ENCODE measurements around the gene SIRT3. TPM values are rescaled to one million over a fixed set of nuclear protein-coding genes. Genes with fewer than 3 reads are reported as not detected.

Gene SIRT3
- total and polyA plus RNA-seq, 4 donors, result 9.9 to 17.1 (median 14.6) TPM

DNA sequence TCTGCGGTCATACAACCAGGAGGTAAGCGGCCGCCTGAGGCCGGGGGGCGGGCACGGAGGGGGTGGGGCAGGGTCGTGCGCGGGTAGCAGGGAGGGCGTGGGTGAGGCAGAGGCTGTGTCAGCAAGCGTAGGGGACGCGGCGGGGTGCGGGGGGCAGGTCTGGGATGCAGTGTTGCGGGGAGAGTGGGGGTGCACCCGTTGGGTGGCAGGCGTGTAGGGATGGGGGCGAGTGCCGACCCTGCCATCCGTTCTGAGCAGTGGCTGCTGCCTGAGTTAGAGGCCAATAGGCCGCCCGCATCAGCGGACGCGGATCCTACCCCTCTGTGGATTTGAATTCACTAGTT, 27.3 kb downstream of the SIRT3 start:
- Histone ChIP-seq H3K27me3 (ENCODE audit: control insufficient read depth in 4 of 4, insufficient read depth in 4 of 4, low read length in 3 of 4) (no peaks in the 10 kb centered on the region), H3K9ac (ENCODE audit: low read depth in 1 of 2, low read length in 2 of 2) (peak overlapping the region in 1 of 2 donors; percentile 74), H3K4me3 (ENCODE audit: low read depth in 1 of 3, low read length in 3 of 3) (peak overlapping the region; percentile 84 to 93 (median 88)), H3K4me1 (ENCODE audit: control insufficient read depth in 4 of 4, insufficient read depth in 4 of 4, low read length in 3 of 4) (peaks cover 8 to 41% (median 28%) of the 10 kb centered on the region in 4 donors), H3K9me3 (ENCODE audit: control insufficient read depth in 4 of 4, low read length in 3 of 4) (no peaks in the 10 kb centered on the region), H3K36me3 (ENCODE audit: control insufficient read depth in 4 of 4, insufficient read depth in 3 of 4, low read depth in 1 of 4, low read length in 3 of 4) (peaks cover 9 to 53% (median 32%) of the 10 kb centered on the region in 4 donors), H3K27ac (ENCODE audit: low read depth in 1 of 2, low read length in 2 of 2) (peak overlapping the region; percentile 92 to 99)
- no peak for DNase-seq (ENCODE audit: low spot score)
- TF ChIP-seq, protein P1, sequence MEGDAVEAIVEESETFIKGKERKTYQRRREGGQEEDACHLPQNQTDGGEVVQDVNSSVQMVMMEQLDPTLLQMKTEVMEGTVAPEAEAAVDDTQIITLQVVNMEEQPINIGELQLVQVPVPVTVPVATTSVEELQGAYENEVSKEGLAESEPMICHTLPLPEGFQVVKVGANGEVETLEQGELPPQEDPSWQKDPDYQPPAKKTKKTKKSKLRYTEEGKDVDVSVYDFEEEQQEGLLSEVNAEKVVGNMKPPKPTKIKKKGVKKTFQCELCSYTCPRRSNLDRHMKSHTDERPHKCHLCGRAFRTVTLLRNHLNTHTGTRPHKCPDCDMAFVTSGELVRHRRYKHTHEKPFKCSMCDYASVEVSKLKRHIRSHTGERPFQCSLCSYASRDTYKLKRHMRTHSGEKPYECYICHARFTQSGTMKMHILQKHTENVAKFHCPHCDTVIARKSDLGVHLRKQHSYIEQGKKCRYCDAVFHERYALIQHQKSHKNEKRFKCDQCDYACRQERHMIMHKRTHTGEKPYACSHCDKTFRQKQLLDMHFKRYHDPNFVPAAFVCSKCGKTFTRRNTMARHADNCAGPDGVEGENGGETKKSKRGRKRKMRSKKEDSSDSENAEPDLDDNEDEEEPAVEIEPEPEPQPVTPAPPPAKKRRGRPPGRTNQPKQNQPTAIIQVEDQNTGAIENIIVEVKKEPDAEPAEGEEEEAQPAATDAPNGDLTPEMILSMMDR (IDR thresholded peaks at IDR 0.05; ENCODE audit: low read depth, low read length, missing input control), result no peak
- TF ChIP-seq GABPA (IDR thresholded peaks at IDR 0.05 in 1 of 2, conservative IDR thresholded peaks at IDR 0.05 in 1 of 2) (no peak), HNF4G (IDR thresholded peaks at IDR 0.05) (no peak), NR2F2 (IDR thresholded peaks at IDR 0.05) (no peak), FOXA2 (IDR thresholded peaks at IDR 0.05) (no peak), TAF1 (conservative IDR thresholded peaks at IDR 0.05) (no peak), RAD21 (IDR thresholded peaks at IDR 0.05) (no peak), YY1 (IDR thresholded peaks at IDR 0.05) (no peak), JUND (IDR thresholded peaks at IDR 0.05) (no peak), HNF4A (conservative IDR thresholded peaks at IDR 0.05) (no peak), EGR1 (IDR thresholded peaks at IDR 0.05; ENCODE audit: low read depth in 2 of 2) (no peak), SP1 (IDR thresholded peaks at IDR 0.05) (no peak), RXRA (IDR thresholded peaks at IDR 0.05) (no peak), FOXA1 (IDR thresholded peaks at IDR 0.05) (no peak)
- TF ChIP-seq, protein P2, sequence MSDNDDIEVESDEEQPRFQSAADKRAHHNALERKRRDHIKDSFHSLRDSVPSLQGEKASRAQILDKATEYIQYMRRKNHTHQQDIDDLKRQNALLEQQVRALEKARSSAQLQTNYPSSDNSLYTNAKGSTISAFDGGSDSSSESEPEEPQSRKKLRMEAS (IDR thresholded peaks at IDR 0.05), result no peak
- TF ChIP-seq, protein P3, sequence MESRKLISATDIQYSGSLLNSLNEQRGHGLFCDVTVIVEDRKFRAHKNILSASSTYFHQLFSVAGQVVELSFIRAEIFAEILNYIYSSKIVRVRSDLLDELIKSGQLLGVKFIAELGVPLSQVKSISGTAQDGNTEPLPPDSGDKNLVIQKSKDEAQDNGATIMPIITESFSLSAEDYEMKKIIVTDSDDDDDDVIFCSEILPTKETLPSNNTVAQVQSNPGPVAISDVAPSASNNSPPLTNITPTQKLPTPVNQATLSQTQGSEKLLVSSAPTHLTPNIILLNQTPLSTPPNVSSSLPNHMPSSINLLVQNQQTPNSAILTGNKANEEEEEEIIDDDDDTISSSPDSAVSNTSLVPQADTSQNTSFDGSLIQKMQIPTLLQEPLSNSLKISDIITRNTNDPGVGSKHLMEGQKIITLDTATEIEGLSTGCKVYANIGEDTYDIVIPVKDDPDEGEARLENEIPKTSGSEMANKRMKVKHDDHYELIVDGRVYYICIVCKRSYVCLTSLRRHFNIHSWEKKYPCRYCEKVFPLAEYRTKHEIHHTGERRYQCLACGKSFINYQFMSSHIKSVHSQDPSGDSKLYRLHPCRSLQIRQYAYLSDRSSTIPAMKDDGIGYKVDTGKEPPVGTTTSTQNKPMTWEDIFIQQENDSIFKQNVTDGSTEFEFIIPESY (IDR thresholded peaks at IDR 0.05), result no peak
- TF ChIP-seq, protein P4, sequence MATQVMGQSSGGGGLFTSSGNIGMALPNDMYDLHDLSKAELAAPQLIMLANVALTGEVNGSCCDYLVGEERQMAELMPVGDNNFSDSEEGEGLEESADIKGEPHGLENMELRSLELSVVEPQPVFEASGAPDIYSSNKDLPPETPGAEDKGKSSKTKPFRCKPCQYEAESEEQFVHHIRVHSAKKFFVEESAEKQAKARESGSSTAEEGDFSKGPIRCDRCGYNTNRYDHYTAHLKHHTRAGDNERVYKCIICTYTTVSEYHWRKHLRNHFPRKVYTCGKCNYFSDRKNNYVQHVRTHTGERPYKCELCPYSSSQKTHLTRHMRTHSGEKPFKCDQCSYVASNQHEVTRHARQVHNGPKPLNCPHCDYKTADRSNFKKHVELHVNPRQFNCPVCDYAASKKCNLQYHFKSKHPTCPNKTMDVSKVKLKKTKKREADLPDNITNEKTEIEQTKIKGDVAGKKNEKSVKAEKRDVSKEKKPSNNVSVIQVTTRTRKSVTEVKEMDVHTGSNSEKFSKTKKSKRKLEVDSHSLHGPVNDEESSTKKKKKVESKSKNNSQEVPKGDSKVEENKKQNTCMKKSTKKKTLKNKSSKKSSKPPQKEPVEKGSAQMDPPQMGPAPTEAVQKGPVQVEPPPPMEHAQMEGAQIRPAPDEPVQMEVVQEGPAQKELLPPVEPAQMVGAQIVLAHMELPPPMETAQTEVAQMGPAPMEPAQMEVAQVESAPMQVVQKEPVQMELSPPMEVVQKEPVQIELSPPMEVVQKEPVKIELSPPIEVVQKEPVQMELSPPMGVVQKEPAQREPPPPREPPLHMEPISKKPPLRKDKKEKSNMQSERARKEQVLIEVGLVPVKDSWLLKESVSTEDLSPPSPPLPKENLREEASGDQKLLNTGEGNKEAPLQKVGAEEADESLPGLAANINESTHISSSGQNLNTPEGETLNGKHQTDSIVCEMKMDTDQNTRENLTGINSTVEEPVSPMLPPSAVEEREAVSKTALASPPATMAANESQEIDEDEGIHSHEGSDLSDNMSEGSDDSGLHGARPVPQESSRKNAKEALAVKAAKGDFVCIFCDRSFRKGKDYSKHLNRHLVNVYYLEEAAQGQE (IDR thresholded peaks at IDR 0.05), result no peak
- TF ChIP-seq, protein P5, sequence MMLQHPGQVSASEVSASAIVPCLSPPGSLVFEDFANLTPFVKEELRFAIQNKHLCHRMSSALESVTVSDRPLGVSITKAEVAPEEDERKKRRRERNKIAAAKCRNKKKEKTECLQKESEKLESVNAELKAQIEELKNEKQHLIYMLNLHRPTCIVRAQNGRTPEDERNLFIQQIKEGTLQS (IDR thresholded peaks at IDR 0.05), result no peak
- under 1% methylated on average over 26 of the region's 26 CpGs for WGBS
